ENCODE data around the gene TNFRSF6B.

Gene TNFRSF6B

GRCh38 chr20:63693083-63693732 lies 3.2 kb upstream of the TNFRSF6B start:
- Histone ChIP-seq H3K27ac (ENCODE audit: low read depth, low read length) (no peak overlapping the region), H3K4me1 (ENCODE audit: control insufficient read depth, insufficient read depth, low read length, unreplicated experiment) (peaks cover 12% of the 10 kb centered on the region), H3K27me3 (ENCODE audit: insufficient read depth, low read length) (no peaks in the 10 kb centered on the region), H2AFZ (ENCODE audit: low read length, unreplicated experiment) (no peak overlapping the region), H3K4me3 (ENCODE audit: low read depth, low read length) (no peak overlapping the region), H3K79me2 (ENCODE audit: control insufficient read depth, insufficient read depth, low read length, unreplicated experiment) (no peaks in the 10 kb centered on the region), H3K36me3 (ENCODE audit: insufficient read depth, low read length) (peaks cover 8% of the 10 kb centered on the region; the same call in 1 of the 2 replicates)

GRCh38 chr20:63693733-63694583 lies 2.5 kb upstream of the TNFRSF6B start:
- H3K79me2 ChIP-seq (ENCODE audit: control insufficient read depth, insufficient read depth, low read length, unreplicated experiment): no peaks in the 10 kb centered on the region
- H3K36me3 ChIP-seq (ENCODE audit: insufficient read depth, low read length): peaks cover 8% of the 10 kb centered on the region; the same call in 1 of the 2 replicates
- no peak overlapping the region for H3K4me3 ChIP-seq (ENCODE audit: low read depth, low read length)
- peaks cover 18% of the 10 kb centered on the region for H3K4me1 ChIP-seq (ENCODE audit: control insufficient read depth, insufficient read depth, low read length, unreplicated experiment)
- no peak overlapping the region for H3K27ac ChIP-seq (ENCODE audit: low read depth, low read length)
- no peak overlapping the region for H2AFZ ChIP-seq (ENCODE audit: low read length, unreplicated experiment)
- no peaks in the 10 kb centered on the region for H3K27me3 ChIP-seq (ENCODE audit: insufficient read depth, low read length)

GRCh38 chr20:63694584-63695423 lies 1.6 kb upstream of the TNFRSF6B start:
- no peak overlapping the region for H3K4me3 ChIP-seq (ENCODE audit: low read depth, low read length)
- no peaks in the 10 kb centered on the region for H3K79me2 ChIP-seq (ENCODE audit: control insufficient read depth, insufficient read depth, low read length, unreplicated experiment)
- peaks cover 26% of the 10 kb centered on the region for H3K4me1 ChIP-seq (ENCODE audit: control insufficient read depth, insufficient read depth, low read length, unreplicated experiment)
- H3K27me3 ChIP-seq (ENCODE audit: insufficient read depth, low read length): no peaks in the 10 kb centered on the region
- no peak overlapping the region for H3K27ac ChIP-seq (ENCODE audit: low read depth, low read length)
- H3K36me3 ChIP-seq (ENCODE audit: insufficient read depth, low read length): peaks cover 8% of the 10 kb centered on the region; the same call in 1 of the 2 replicates
- H2AFZ ChIP-seq (ENCODE audit: low read length, unreplicated experiment): no peak overlapping the region

DNA sequence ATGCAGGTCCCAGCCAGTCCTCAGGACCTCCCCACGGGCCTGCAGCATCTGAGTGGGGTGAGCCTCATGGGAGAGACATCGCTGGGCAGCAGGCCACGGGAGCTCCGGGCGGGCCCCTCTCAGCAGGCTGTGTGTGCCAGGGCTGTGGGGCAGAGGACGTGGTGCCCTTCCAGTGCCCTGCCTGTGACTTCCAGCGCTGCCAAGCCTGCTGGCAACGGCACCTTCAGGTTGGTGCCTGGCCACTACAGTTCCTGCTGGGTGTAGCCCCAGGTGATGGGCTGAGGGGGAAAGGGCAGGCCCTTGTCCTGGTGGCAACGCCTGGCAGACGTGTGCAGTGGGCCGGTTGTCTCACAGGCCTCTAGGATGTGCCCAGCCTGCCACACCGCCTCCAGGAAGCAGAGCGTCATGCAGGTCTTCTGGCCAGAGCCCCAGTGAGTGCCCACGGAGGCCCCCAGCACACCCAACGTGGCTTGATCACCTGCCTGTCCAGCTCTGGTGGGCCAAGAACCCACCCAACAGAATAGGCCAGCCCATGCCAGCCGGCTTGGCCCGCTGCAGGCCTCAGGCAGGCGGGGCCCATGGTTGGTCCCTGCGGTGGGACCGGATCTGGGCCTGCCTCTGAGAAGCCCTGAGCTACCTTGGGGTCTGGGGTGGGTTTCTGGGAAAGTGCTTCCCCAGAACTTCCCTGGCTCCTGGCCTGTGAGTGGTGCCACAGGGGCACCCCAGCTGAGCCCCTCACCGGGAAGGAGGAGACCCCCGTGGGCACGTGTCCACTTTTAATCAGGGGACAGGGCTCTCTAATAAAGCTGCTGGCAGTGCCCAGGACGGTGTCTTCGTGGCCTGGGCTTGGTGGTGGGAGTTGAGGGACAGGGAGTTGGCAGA lies 787 bp upstream of the TNFRSF6B start:
- Histone ChIP-seq H3K27ac (ENCODE audit: low read depth, low read length) (no peak overlapping the region), H3K4me3 (ENCODE audit: low read depth, low read length) (no peak overlapping the region), H3K36me3 (ENCODE audit: insufficient read depth, low read length) (peaks cover 8% of the 10 kb centered on the region; the same call in 1 of the 2 replicates), H2AFZ (ENCODE audit: low read length, unreplicated experiment) (no peak overlapping the region), H3K79me2 (ENCODE audit: control insufficient read depth, insufficient read depth, low read length, unreplicated experiment) (no peaks in the 10 kb centered on the region), H3K4me1 (ENCODE audit: control insufficient read depth, insufficient read depth, low read length, unreplicated experiment) (peaks cover 33% of the 10 kb centered on the region), H3K27me3 (ENCODE audit: insufficient read depth, low read length) (no peaks in the 10 kb centered on the region)

DNA sequence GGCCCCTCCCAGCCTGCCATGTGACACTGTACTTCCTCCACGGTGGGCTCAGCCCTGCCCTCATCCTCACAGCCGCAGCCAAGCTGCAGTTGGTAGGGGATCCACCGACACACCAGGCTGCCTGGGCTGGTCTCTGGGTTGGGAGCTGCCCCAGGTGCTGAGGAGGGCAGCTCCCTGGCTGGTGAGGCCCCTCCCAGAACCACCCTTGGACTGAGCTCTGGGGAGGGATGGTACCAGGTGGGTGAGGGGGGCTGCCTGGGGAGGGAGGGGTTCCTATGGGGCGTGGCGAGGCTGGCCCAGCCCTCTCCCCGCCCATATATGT lies 185 bp upstream of the TNFRSF6B start:
- Histone ChIP-seq H3K4me3 (ENCODE audit: low read depth, low read length) (no peak overlapping the region), H3K79me2 (ENCODE audit: control insufficient read depth, insufficient read depth, low read length, unreplicated experiment) (no peaks in the 10 kb centered on the region), H3K4me1 (ENCODE audit: control insufficient read depth, insufficient read depth, low read length, unreplicated experiment) (peaks cover 36% of the 10 kb centered on the region), H3K36me3 (ENCODE audit: insufficient read depth, low read length) (peaks cover 8% of the 10 kb centered on the region; the same call in 1 of the 2 replicates), H3K27ac (ENCODE audit: low read depth, low read length) (no peak overlapping the region), H3K27me3 (ENCODE audit: insufficient read depth, low read length) (no peaks in the 10 kb centered on the region), H2AFZ (ENCODE audit: low read length, unreplicated experiment) (no peak overlapping the region)

GRCh38 chr20:63697357-63697867 lies 960 bp downstream of the TNFRSF6B start:
- H2AFZ ChIP-seq (ENCODE audit: low read length, unreplicated experiment): no peak overlapping the region
- no peaks in the 10 kb centered on the region for H3K79me2 ChIP-seq (ENCODE audit: control insufficient read depth, insufficient read depth, low read length, unreplicated experiment)
- H3K27ac ChIP-seq (ENCODE audit: low read depth, low read length): peak overlapping the region; percentile 97; the same call in 1 of the 2 replicates
- H3K4me1 ChIP-seq (ENCODE audit: control insufficient read depth, insufficient read depth, low read length, unreplicated experiment): peaks cover 36% of the 10 kb centered on the region
- H3K27me3 ChIP-seq (ENCODE audit: insufficient read depth, low read length): no peaks in the 10 kb centered on the region
- peaks cover 8% of the 10 kb centered on the region; the same call in 1 of the 2 replicates for H3K36me3 ChIP-seq (ENCODE audit: insufficient read depth, low read length)
- no peak overlapping the region for H3K4me3 ChIP-seq (ENCODE audit: low read depth, low read length)

DNA sequence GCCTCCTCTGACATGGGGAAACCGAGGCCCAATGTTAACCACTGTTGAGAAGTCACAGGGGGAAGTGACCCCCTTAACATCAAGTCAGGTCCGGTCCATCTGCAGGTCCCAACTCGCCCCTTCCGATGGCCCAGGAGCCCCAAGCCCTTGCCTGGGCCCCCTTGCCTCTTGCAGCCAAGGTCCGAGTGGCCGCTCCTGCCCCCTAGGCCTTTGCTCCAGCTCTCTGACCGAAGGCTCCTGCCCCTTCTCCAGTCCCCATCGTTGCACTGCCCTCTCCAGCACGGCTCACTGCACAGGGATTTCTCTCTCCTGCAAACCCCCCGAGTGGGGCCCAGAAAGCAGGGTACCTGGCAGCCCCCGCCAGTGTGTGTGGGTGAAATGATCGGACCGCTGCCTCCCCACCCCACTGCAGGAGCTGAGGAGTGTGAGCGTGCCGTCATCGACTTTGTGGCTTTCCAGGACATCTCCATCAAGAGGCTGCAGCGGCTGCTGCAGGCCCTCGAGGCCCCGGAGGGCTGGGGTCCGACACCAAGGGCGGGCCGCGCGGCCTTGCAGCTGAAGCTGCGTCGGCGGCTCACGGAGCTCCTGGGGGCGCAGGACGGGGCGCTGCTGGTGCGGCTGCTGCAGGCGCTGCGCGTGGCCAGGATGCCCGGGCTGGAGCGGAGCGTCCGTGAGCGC lies 1.6 kb downstream of the TNFRSF6B start:
- Histone ChIP-seq H3K4me3 (ENCODE audit: low read depth, low read length) (no peak overlapping the region), H3K27me3 (ENCODE audit: insufficient read depth, low read length) (no peaks in the 10 kb centered on the region), H3K79me2 (ENCODE audit: control insufficient read depth, insufficient read depth, low read length, unreplicated experiment) (no peaks in the 10 kb centered on the region), H3K4me1 (ENCODE audit: control insufficient read depth, insufficient read depth, low read length, unreplicated experiment) (peaks cover 36% of the 10 kb centered on the region), H3K36me3 (ENCODE audit: insufficient read depth, low read length) (peaks cover 8% of the 10 kb centered on the region; the same call in 1 of the 2 replicates), H2AFZ (ENCODE audit: low read length, unreplicated experiment) (no peak overlapping the region), H3K27ac (ENCODE audit: low read depth, low read length) (peak overlapping the region; percentile 97)

DNA sequence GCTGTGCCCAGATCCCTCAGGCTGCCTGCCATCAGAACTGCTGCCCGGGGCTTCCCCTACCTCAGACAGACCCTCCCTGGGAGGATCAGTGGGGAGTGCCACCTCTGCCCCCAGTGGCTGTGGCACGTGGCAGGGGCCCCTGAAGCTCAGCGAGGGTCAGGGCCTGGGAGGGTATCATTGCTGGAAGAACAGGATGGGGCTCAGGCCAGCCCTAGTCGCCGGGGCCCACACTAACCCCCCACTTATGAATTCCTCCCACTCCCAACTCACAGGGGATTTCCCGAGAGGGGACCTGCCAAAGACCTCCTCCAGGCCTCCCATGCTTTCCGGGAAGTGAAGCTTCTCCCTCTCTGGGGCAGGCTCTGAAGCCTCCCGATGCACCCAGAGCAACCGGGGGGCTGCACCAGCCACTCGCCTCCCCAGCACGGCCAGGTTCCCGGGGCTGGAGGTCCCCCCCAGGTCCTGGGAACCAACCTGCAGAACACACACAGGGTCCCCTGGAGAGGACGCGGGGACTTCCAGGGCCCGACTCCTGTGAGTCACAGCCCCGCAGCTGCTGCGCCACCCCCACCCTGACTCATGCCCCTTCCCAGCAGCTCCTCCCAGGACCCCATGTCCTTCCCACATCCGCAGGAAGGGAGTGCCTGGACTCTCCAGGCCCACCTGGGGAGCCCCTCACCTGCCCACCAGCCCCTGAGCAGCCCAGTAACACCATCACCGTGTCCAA lies 2.5 kb downstream of the TNFRSF6B start:
- peak overlapping the region; percentile 97 for H3K27ac ChIP-seq (ENCODE audit: low read depth, low read length)
- H3K79me2 ChIP-seq (ENCODE audit: control insufficient read depth, insufficient read depth, low read length, unreplicated experiment): no peaks in the 10 kb centered on the region
- H3K36me3 ChIP-seq (ENCODE audit: insufficient read depth, low read length): peaks cover 8% of the 10 kb centered on the region; the same call in 1 of the 2 replicates
- H2AFZ ChIP-seq (ENCODE audit: low read length, unreplicated experiment): no peak overlapping the region
- H3K27me3 ChIP-seq (ENCODE audit: insufficient read depth, low read length): no peaks in the 10 kb centered on the region
- H3K4me3 ChIP-seq (ENCODE audit: low read depth, low read length): peak overlapping the region; percentile 48
- H3K4me1 ChIP-seq (ENCODE audit: control insufficient read depth, insufficient read depth, low read length, unreplicated experiment): peaks cover 36% of the 10 kb centered on the region

Data from ACC112 (cell line).